ENCODE results near the gene GRIA4.

The GRIA4 gene

DNA sequence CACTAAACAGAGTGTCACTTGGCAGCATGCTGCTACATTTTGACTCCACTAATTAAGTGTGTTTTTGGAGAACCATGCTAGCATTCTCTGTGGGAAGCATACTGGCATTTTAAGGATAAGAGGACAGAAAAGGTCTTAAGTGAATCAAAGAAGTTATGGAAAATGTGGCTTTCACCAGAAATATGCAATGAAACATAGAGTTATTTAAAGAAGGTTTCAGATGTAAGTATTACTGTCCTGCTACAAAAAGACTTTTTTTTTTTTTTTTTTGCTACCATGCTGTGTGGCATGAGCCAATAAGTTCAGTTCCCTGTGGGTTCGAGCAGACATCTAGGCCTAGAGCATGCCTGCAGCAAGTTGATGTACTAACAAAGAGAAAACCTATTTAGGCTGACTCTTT lies 224.6 kb downstream of the GRIA4 start:
- no peaks in the 10 kb centered on the region for H3K36me3 ChIP-seq
- no peaks in the 10 kb centered on the region for H3K27me3 ChIP-seq
- no peak overlapping the region for H3K27ac ChIP-seq
- H3K4me3 ChIP-seq (ENCODE audit: low read depth in 1 of 2, low read length in 1 of 2): no peak overlapping the region
- H3K9me3 ChIP-seq: no peaks in the 10 kb centered on the region
- TF ChIP-seq, protein P1, sequence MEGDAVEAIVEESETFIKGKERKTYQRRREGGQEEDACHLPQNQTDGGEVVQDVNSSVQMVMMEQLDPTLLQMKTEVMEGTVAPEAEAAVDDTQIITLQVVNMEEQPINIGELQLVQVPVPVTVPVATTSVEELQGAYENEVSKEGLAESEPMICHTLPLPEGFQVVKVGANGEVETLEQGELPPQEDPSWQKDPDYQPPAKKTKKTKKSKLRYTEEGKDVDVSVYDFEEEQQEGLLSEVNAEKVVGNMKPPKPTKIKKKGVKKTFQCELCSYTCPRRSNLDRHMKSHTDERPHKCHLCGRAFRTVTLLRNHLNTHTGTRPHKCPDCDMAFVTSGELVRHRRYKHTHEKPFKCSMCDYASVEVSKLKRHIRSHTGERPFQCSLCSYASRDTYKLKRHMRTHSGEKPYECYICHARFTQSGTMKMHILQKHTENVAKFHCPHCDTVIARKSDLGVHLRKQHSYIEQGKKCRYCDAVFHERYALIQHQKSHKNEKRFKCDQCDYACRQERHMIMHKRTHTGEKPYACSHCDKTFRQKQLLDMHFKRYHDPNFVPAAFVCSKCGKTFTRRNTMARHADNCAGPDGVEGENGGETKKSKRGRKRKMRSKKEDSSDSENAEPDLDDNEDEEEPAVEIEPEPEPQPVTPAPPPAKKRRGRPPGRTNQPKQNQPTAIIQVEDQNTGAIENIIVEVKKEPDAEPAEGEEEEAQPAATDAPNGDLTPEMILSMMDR (IDR thresholded peaks at IDR 0.05): no peak
- no peaks in the 10 kb centered on the region for H3K4me1 ChIP-seq (ENCODE audit: control insufficient read depth in 1 of 2, insufficient read depth in 1 of 2, low read depth in 1 of 2, low read length in 1 of 2)

DNA sequence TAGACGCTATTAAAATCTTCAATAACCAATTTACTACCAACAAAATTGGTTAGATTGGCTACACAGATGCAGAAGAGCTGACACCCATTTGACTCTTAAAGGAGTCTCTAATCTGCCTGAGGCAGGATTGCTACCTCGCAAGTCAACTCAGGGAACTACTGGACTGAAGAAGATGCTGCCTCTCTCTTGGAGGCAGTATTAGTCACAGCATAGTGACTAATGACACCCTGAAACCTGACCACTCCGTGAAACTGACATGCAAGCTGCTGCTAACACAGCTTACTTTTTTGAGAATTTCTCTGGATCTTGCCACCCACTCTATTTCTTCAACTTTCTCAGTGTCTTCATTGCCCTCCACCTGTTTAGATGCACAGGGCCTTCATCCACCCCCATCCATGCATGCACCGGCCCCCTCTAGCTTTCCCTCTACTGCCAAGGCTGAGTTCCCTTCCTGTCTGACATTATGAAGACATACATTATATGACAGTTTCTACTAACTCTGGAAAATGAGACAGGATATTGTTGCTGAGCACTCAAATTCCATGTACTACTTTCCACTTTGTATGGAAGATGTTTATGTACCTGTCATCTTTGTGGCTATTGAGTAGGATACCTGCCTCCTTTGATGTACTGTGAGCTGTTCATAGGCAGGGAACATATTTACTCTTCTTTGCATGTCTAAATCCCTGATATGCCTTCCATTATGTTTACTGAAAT lies 229.0 kb downstream of the GRIA4 start:
- Histone ChIP-seq H3K9me3 (no peaks in the 10 kb centered on the region), H3K36me3 (no peaks in the 10 kb centered on the region), H3K27ac (no peak overlapping the region), H3K27me3 (no peaks in the 10 kb centered on the region), H3K4me1 (ENCODE audit: control insufficient read depth in 1 of 2, insufficient read depth in 1 of 2, low read depth in 1 of 2, low read length in 1 of 2) (no peaks in the 10 kb centered on the region), H3K4me3 (ENCODE audit: low read depth in 1 of 2, low read length in 1 of 2) (no peak overlapping the region)
- TF ChIP-seq, protein P1 (IDR thresholded peaks at IDR 0.05): no peak

DNA sequence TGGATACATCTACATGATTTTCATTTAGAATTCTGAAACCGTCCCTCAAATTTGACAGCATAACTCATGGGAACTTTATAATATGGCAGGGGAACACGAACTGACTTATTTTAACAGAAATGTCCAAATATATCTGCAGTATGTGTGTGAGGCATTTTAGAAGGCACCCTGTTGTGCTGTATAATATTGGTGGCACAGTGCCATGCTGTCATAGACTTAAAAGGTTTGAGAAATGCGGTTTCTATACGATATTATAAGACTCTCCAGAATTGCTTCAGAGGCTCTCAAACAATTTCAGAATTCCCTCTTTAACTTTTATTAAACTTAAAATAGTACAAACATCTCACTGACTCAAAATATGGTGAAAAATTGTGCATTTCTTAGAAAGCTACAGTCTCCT lies 230.5 kb downstream of the GRIA4 start:
- H3K27me3 ChIP-seq: no peaks in the 10 kb centered on the region
- TF ChIP-seq, protein P1 (IDR thresholded peaks at IDR 0.05): no peak
- H3K4me3 ChIP-seq (ENCODE audit: low read depth in 1 of 2, low read length in 1 of 2): no peak overlapping the region
- no peaks in the 10 kb centered on the region for H3K36me3 ChIP-seq
- H3K27ac ChIP-seq: no peak overlapping the region
- no peaks in the 10 kb centered on the region for H3K4me1 ChIP-seq (ENCODE audit: control insufficient read depth in 1 of 2, insufficient read depth in 1 of 2, low read depth in 1 of 2, low read length in 1 of 2)
- H3K9me3 ChIP-seq: no peaks in the 10 kb centered on the region

DNA sequence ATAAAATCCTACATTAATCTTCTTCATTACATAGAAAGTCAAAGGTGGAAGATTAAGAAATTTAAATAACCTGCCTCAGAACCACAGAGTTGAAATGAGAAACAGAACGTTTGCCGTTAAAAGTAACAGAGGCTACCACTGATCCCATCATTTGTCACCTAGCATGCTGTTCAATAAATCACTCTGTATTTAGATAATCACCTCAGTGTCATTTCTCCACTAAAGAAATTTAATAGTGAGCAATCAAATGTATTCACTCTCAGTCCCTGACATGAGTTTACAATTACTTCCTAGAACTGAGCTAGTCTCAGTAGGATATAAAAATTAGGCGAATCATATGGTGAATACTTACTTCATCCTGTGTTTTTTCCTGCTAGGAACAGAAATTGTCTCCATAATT lies 242.5 kb downstream of the GRIA4 start:
- Histone ChIP-seq H3K4me1 (ENCODE audit: control insufficient read depth in 1 of 2, insufficient read depth in 1 of 2, low read depth in 1 of 2, low read length in 1 of 2) (no peaks in the 10 kb centered on the region), H3K4me3 (ENCODE audit: low read depth in 1 of 2, low read length in 1 of 2) (no peak overlapping the region), H3K27ac (no peak overlapping the region), H3K36me3 (no peaks in the 10 kb centered on the region), H3K9me3 (no peaks in the 10 kb centered on the region), H3K27me3 (no peaks in the 10 kb centered on the region)
- TF ChIP-seq, protein P1 (IDR thresholded peaks at IDR 0.05): no peak

DNA sequence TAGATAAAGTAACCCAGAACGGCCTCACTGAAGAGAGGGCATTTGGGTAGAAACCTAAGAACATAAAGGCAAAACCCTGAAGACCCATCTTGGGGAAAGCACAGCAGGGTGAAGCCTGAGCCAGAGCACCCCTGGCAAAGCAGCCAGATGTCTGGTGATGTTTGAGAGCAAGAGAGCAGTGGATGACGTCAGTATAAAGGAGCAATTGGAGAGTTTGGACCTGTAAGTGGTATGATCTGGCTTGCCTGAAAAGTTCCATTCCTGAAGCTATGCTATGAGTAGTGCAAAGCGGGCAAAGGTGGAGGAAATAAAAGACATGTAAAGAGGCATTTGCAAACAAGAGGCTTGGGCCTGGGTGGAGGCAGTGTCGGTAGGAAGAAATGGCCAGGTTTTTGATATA lies 244.4 kb downstream of the GRIA4 start:
- no peak overlapping the region for H3K4me3 ChIP-seq (ENCODE audit: low read depth in 1 of 2, low read length in 1 of 2)
- no peaks in the 10 kb centered on the region for H3K9me3 ChIP-seq
- no peaks in the 10 kb centered on the region for H3K36me3 ChIP-seq
- H3K27ac ChIP-seq: no peak overlapping the region
- H3K27me3 ChIP-seq: no peaks in the 10 kb centered on the region
- TF ChIP-seq, protein P1 (IDR thresholded peaks at IDR 0.05): no peak
- no peaks in the 10 kb centered on the region for H3K4me1 ChIP-seq (ENCODE audit: control insufficient read depth in 1 of 2, insufficient read depth in 1 of 2, low read depth in 1 of 2, low read length in 1 of 2)

All from neutrophil (primary cell).